Body of pancreas (tissue), 4 donors: ENCODE measurements around the gene LIN37.

Source experiments
- CTCF ChIP-seq, 7 experiments: fragments of 450-650 bp in 4 of 7; fragments of 200-600 bp in 3 of 7; sonication (generic) in 3 of 7; IDR thresholded peaks; one replicate each; pipeline ENCODE4 v1.5.1; 2016 to 2019; ENCODE audit warnings: antibody characterized with exemption in 7 of 7
- POLR2A ChIP-seq, 3 donors: fragments of 450-650 bp; IDR thresholded peaks; one replicate each; pipeline ENCODE4 v1.6.1; 2016; ENCODE audit warnings: antibody characterized with exemption in 3 of 3, mild to moderate bottlenecking in 2 of 3

- TF ChIP-seq POLR2A (IDR thresholded peaks at IDR 0.05) (no peak), CTCF (IDR thresholded peaks at IDR 0.05) (no peak)
Observed at GRCh38 chr19:35760711-35761349, 12.5 kb downstream of the LIN37 start.
